Endothelial cell of umbilical vein (primary cell): ENCODE results near the gene OR4D1. TPM values are rescaled to one million over a fixed set of nuclear protein-coding genes. Genes with fewer than 3 reads are reported as not detected.

Experiments
- BruUV-seq: library from RNA; stranded (reverse); fragments of 400-500 nt; replicated peaks from 2 replicates; lab custom pipeline; 2021; lab: Mats Ljungman, UMichigan
- CTCF ChIA-PET: fragments of 300-600, 350-600 bp; sonication (Branson Sonifier 250); formaldehyde crosslinking; loops from one replicate; lab custom pipeline; 2021; ENCODE audit warnings: antibody characterized with exemption, inconsistent platforms; lab: Charles Lee
- POLR2A ChIA-PET: fragments of 300-600, 350-600 bp; sonication (Branson Sonifier 250); formaldehyde crosslinking; loops from one replicate; lab custom pipeline; 2021; ENCODE audit warnings: antibody characterized with exemption, inconsistent platforms; lab: Charles Lee
- DNase-seq: peaks from one replicate; pipeline ENCODE4 v3.0.0-alpha.2; 2011; ENCODE audit warnings: low read depth, low spot score
- FAIRE-seq: peaks from 2 replicates; lab custom pipeline; 2011; peaks lifted over from hg19 to GRCh38; lab: Jason Lieb, UNC
- H2AFZ ChIP-seq: 2 replicates; pipeline ENCODE4 v1.6.0; 2012; ENCODE audit warnings: low read depth, low read length, control low read depth, inconsistent platforms
- H3K27ac ChIP-seq: 2 replicates; pipeline ENCODE4 v1.5.1; 2011; ENCODE audit warnings: low read depth, mild to moderate bottlenecking, control low read depth, low read length, moderate library complexity; ENCODE audit not compliant: insufficient read depth
- H3K27me3 ChIP-seq, 2 experiments: 2 replicates each; pipeline versions ENCODE4 v1.6.0 to v1.6.1; 2011; ENCODE audit warnings: low read length in 2 of 2, mixed read lengths in 1 of 2; ENCODE audit not compliant: control insufficient read depth in 2 of 2, insufficient read depth in 2 of 2
- H3K36me3 ChIP-seq, 2 experiments: 2 replicates in 1 of 2; 3 replicates in 1 of 2; pipeline ENCODE4 v1.5.1; 2011; ENCODE audit warnings: low read length in 2 of 2, mild to moderate bottlenecking in 1 of 2, moderate library complexity in 1 of 2; ENCODE audit not compliant: control insufficient read depth in 2 of 2, insufficient read depth in 2 of 2; ENCODE audit errors: extremely low read depth in 1 of 2
- H3K4me1 ChIP-seq: 3 replicates; pipeline ENCODE4 v1.5.1; 2011; ENCODE audit warnings: mild to moderate bottlenecking, low read length; ENCODE audit not compliant: control insufficient read depth, insufficient read depth; ENCODE audit errors: extremely low read depth
- H3K4me2 ChIP-seq: 2 replicates; pipeline ENCODE4 v1.6.1; 2011; ENCODE audit warnings: low read length, control low read depth, mixed read lengths; ENCODE audit not compliant: insufficient read depth
- H3K4me3 ChIP-seq, 3 experiments: fragments of 200-600 bp in 1 of 3; sonication (generic), shearing (Covaris generic) in 1 of 3; replicated peaks in 1 of 3; 2 replicates each; pipeline ENCODE4 v1.5.1; 2011 to 2016; ENCODE audit warnings: control low read depth in 3 of 3, low read length in 3 of 3, mild to moderate bottlenecking in 2 of 3, inconsistent platforms in 1 of 3, low read depth in 1 of 3, moderate library complexity in 1 of 3; ENCODE audit not compliant: insufficient read depth in 1 of 3
- H3K79me2 ChIP-seq: 2 replicates; pipeline ENCODE4 v1.6.0; 2012; ENCODE audit warnings: low read length, inconsistent platforms; ENCODE audit not compliant: control insufficient read depth, insufficient read depth
- H3K9ac ChIP-seq: replicated peaks from 2 replicates; pipeline ENCODE3; 2011; ENCODE audit warnings: low read length, control low read depth; ENCODE audit not compliant: insufficient read depth; ENCODE audit errors: extremely low read depth
- H3K9me1 ChIP-seq: replicated peaks from 3 replicates; pipeline ENCODE4 v1.6.0; 2011; ENCODE audit warnings: mild to moderate bottlenecking, low read length; ENCODE audit not compliant: control insufficient read depth, insufficient read depth; ENCODE audit errors: extremely low read depth
- H3K9me3 ChIP-seq: replicated peaks from 2 replicates; pipeline ENCODE4 v1.5.1; 2012; ENCODE audit warnings: low read length, inconsistent platforms; ENCODE audit not compliant: control insufficient read depth, insufficient read depth
- H4K20me1 ChIP-seq: replicated peaks from 2 replicates; pipeline ENCODE3; 2011; ENCODE audit warnings: mild to moderate bottlenecking, low read length; ENCODE audit not compliant: control insufficient read depth, insufficient read depth; ENCODE audit errors: extremely low read depth
- CTCF ChIP-seq, 2 donors: IDR thresholded peaks; 1 replicate in 1 of 2; 2 replicates in 1 of 2; pipeline ENCODE4 v1.5.1; 2011; ENCODE audit warnings: low read length in 2 of 2, mild to moderate bottlenecking in 2 of 2, moderate library complexity in 2 of 2, control low read depth in 1 of 2, inconsistent platforms in 1 of 2, low read depth in 1 of 2; ENCODE audit not compliant: insufficient read depth in 1 of 2; ENCODE audit errors: extremely low read depth in 1 of 2
- EZH2 ChIP-seq: IDR thresholded peaks from 2 replicates; pipeline ENCODE4 v1.6.1; 2012; ENCODE audit warnings: borderline replicate concordance, low read depth, mild to moderate bottlenecking, moderate library complexity, low read length, inconsistent platforms; ENCODE audit not compliant: severe bottlenecking
- FOS ChIP-seq: IDR thresholded peaks from 2 replicates; pipeline ENCODE4 v1.6.1; 2011; ENCODE audit warnings: mild to moderate bottlenecking, low read length, moderate library complexity, borderline replicate concordance; ENCODE audit not compliant: insufficient read depth
- GATA2 ChIP-seq: IDR thresholded peaks from 2 replicates; pipeline ENCODE4 v1.7.0; 2011; ENCODE audit warnings: low read depth, mild to moderate bottlenecking, moderate library complexity, mixed read lengths, low read length; ENCODE audit not compliant: insufficient read length, insufficient read depth
- JUN ChIP-seq: IDR thresholded peaks from 2 replicates; pipeline ENCODE4 v1.6.1; 2011; ENCODE audit warnings: borderline replicate concordance, low read depth; ENCODE audit not compliant: insufficient read length, insufficient read depth
- MYC ChIP-seq: IDR thresholded peaks from one replicate; pipeline ENCODE4 v1.6.1; 2011; ENCODE audit warnings: mild to moderate bottlenecking, low read depth, low read length
- POLR2A ChIP-seq: IDR thresholded peaks from 2 replicates; pipeline ENCODE4 v1.6.1; 2012; ENCODE audit warnings: low read depth, mild to moderate bottlenecking, control low read depth, low read length
- POLR2AphosphoS5 ChIP-seq: IDR thresholded peaks from 2 replicates; pipeline ENCODE4 v1.6.1; 2012; ENCODE audit warnings: low read depth, mild to moderate bottlenecking, control low read depth, low read length, moderate library complexity; ENCODE audit not compliant: insufficient read depth
- dilution Hi-C: fragments of 300-500 bp; cut with MboI; formaldehyde crosslinking; loops from one replicate; pipeline ENCODE4 v1.15.0; 2019; ENCODE audit warnings: low sequenced_read_pairs; ENCODE audit not compliant: extremely low pct_ligation_motif_present
- intact Hi-C: fragments of 100-400 bp; cut with micrococcal nuclease; formaldehyde crosslinking; loops from one replicate; pipeline ENCODE4 v1.10.0; 2022
- polyA plus RNA-seq, 4 experiments: library from polyadenylated mRNA; depleted of rRNA in 3 of 4; stranded (reverse) in 3 of 4; unstranded in 1 of 4; fragments of >200 nt; gene quantifications; 2 replicates each; pipeline versions ENCODE4 v1.2.1 to v1.2.3, GENCODE V29; 2011 to 2012; ENCODE audit warnings: missing spikeins in 1 of 4
- total RNA-seq: library from RNA; stranded (reverse); gene quantifications from 2 replicates; pipeline ENCODE4 v1.2.3, GENCODE V29; 2021
- TF ChIP-seq, protein P1 (sequence below): IDR thresholded peaks from 2 replicates; pipeline ENCODE4 v1.6.1; 2011; ENCODE audit not compliant: insufficient read depth, insufficient read length

Gene OR4D1
- total and polyA plus RNA-seq, 2 donors (not counting 3 experiments of a cell fraction or from before 2014, with no cell fraction given), result not detected

DNA sequence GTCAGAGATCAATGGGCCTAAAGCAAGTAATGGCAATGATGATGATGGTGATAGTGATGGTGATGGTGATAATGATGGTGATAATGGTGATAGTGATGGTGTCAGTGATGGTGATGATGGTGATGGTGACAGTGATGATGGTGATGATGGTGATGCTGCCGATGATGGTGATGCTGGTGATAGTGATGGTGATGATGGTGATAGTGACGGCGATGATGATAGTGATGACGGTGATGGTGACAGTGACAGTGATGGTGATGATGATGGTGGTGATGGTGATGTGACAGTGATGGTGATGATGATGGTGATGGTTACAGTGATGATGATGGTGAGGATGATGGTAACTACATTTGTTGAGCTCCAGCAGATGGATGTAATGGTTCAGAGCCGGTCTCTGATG lies 30.8 kb upstream of the OR4D1 start:
- intact Hi-C loops, result no loop called here
- FAIRE-seq, result no peak
- POLR2A ChIA-PET, result no interaction called here

GRCh38 chr17:58119491-58119890 lies 28.7 kb upstream of the OR4D1 start:
- POLR2A ChIA-PET, result no interaction called here
- Histone ChIP-seq H3K9ac (no peak overlapping the region), H2AFZ (no peak overlapping the region), H3K4me1 (no peaks in the 10 kb centered on the region), H3K36me3 (no peaks in the 10 kb centered on the region), H3K27ac (no peak overlapping the region), H3K9me3 (no peaks in the 10 kb centered on the region), H3K27me3 (peaks cover 2 to 4% of the 10 kb centered on the region in 2 experiments), H3K4me2 (no peak overlapping the region), H3K79me2 (no peaks in the 10 kb centered on the region), H3K9me1 (no peaks in the 10 kb centered on the region), H4K20me1 (no peaks in the 10 kb centered on the region), H3K4me3 (no peak overlapping the region)
- DNase-seq (no peak), FAIRE-seq (no peak)
- TF ChIP-seq CTCF (IDR thresholded peaks at IDR 0.05; ENCODE audit: extremely low read depth in 1 of 2, insufficient read depth in 1 of 2, low read depth in 1 of 2, low read length in 2 of 2) (no peak), GATA2 (no peak), POLR2A (no peak), FOS (no peak), MYC (no peak), POLR2AphosphoS5 (no peak), EZH2 (no peak), JUN (no peak)
- TF ChIP-seq, protein P1, sequence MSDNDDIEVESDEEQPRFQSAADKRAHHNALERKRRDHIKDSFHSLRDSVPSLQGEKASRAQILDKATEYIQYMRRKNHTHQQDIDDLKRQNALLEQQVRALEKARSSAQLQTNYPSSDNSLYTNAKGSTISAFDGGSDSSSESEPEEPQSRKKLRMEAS, result no peak
- CTCF ChIA-PET, result no interaction called here
- intact Hi-C loops (no loop called here), dilution Hi-C loops (no loop called here)
- BruUV-seq, result no TSS peak

More for the DNA sequence above, 30.8 kb upstream of the OR4D1 start:
- TF ChIP-seq GATA2, result no peak
- H3K79me2 ChIP-seq, result no peaks in the 10 kb centered on the region
- no peak for DNase-seq
- H3K4me1 ChIP-seq, result no peaks in the 10 kb centered on the region
- no peak overlapping the region for H3K4me3 ChIP-seq
- dilution Hi-C loops, result no loop called here
- no peaks in the 10 kb centered on the region for H3K9me1 ChIP-seq
- CTCF ChIA-PET, result interaction anchor here (1.0 kb wide), 1 partner anchor 19 kb away, joined by 3 read pairs; no protein-coding TSS in a partner anchor
- H4K20me1 ChIP-seq, result no peaks in the 10 kb centered on the region
- BruUV-seq, result no TSS peak
- H3K4me2 ChIP-seq, result no peak overlapping the region
- no peak overlapping the region for H3K9ac ChIP-seq
- H3K9me3 ChIP-seq, result no peaks in the 10 kb centered on the region
- H3K36me3 ChIP-seq, result no peaks in the 10 kb centered on the region
- no peak overlapping the region for H3K27ac ChIP-seq
- H3K27me3 ChIP-seq, result peaks cover 3 to 4% of the 10 kb centered on the region in 2 experiments
- no peak overlapping the region for H2AFZ ChIP-seq
